Osteocyte (in vitro differentiated cells): ENCODE results near the gene TFEB. TPM values are rescaled to one million over a fixed set of nuclear protein-coding genes. Genes with fewer than 3 reads are reported as not detected.

ENCODE experiments used
- DNase-seq: peaks from one replicate; pipeline ENCODE4 v3.0.0; 2021; ENCODE audit warnings: mixed read lengths; ENCODE audit not compliant: unreplicated experiment; ENCODE audit errors: extremely low spot score
- H3K27ac Mint-ChIP-seq: one replicate; pipeline ENCODE4 v1.8.0; 2021; ENCODE audit warnings: mild to moderate bottlenecking, mixed read lengths; ENCODE audit not compliant: unreplicated experiment
- H3K27me3 Mint-ChIP-seq: one replicate; pipeline ENCODE4 v1.8.0; 2021; ENCODE audit warnings: mixed read lengths; ENCODE audit not compliant: unreplicated experiment
- H3K36me3 Mint-ChIP-seq: one replicate; pipeline ENCODE4 v1.8.0; 2021; ENCODE audit warnings: mixed read lengths; ENCODE audit not compliant: unreplicated experiment
- H3K4me1 Mint-ChIP-seq: one replicate; pipeline ENCODE4 v1.8.0; 2021; ENCODE audit warnings: mixed read lengths; ENCODE audit not compliant: unreplicated experiment
- H3K4me3 Mint-ChIP-seq: one replicate; pipeline ENCODE4 v1.8.0; 2021; ENCODE audit warnings: mild to moderate bottlenecking, moderate library complexity, mixed read lengths; ENCODE audit not compliant: unreplicated experiment
- H3K9me3 Mint-ChIP-seq: one replicate; pipeline ENCODE4 v1.8.0; 2021; ENCODE audit warnings: mixed read lengths; ENCODE audit not compliant: unreplicated experiment
- total RNA-seq: library from RNA; stranded (reverse); gene quantifications from 2 replicates; pipeline ENCODE4 v1.2.1, GENCODE V29; 2021
- TF ChIP-seq, protein P1 (sequence below): fragments of 200-600 bp; sonication (generic); IDR thresholded peaks from 2 replicates; pipeline ENCODE4 v1.5.0; 2021; ENCODE audit warnings: antibody characterized with exemption, mild to moderate bottlenecking, moderate library complexity

TFEB gene
- total RNA-seq, 1 donor from 2014 or later, result 11.1 TPM

- Mint-ChIP-seq H3K27me3 (no peaks in the 10 kb centered on the region), H3K36me3 (no peaks in the 10 kb centered on the region), H3K27ac (no peak overlapping the region), H3K4me3 (no peak overlapping the region), H3K9me3 (no peaks in the 10 kb centered on the region), H3K4me1 (peaks cover 28% of the 10 kb centered on the region)
- DNase-seq, result no peak
- TF ChIP-seq, protein P1, sequence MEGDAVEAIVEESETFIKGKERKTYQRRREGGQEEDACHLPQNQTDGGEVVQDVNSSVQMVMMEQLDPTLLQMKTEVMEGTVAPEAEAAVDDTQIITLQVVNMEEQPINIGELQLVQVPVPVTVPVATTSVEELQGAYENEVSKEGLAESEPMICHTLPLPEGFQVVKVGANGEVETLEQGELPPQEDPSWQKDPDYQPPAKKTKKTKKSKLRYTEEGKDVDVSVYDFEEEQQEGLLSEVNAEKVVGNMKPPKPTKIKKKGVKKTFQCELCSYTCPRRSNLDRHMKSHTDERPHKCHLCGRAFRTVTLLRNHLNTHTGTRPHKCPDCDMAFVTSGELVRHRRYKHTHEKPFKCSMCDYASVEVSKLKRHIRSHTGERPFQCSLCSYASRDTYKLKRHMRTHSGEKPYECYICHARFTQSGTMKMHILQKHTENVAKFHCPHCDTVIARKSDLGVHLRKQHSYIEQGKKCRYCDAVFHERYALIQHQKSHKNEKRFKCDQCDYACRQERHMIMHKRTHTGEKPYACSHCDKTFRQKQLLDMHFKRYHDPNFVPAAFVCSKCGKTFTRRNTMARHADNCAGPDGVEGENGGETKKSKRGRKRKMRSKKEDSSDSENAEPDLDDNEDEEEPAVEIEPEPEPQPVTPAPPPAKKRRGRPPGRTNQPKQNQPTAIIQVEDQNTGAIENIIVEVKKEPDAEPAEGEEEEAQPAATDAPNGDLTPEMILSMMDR, result no peak
Measured at GRCh38 chr6:41731561-41732086, 3.8 kb downstream of the TFEB start.

- H3K4me1 Mint-ChIP-seq, result peaks cover 27% of the 10 kb centered on the region
- TF ChIP-seq, protein P1, result no peak
- no peak for DNase-seq
Measured at GRCh38 chr6:41730531-41731436, 4.6 kb downstream of the TFEB start.

DNA sequence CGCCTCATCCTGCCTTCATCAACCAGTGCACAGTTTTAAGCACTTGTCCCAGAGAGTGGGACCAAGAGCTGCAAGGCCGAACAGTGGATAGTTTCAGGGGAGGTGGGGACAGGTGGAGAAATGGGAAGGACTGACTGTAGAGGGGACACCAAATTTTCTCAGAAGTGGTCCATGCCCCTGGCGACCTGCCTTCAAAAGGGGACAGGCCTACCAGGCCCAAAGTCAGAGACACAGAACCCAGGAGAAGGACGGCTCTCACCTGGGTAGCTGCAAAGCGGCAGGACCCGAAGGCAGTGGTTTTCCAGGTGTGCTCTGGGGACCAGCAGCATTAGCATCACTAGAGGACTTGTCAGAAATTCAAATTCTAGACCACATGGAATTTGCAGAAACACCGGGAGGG, 5.8 kb downstream of the TFEB start:
- H3K27me3 Mint-ChIP-seq, result no peaks in the 10 kb centered on the region
- no peak for DNase-seq
- H3K36me3 Mint-ChIP-seq, result no peaks in the 10 kb centered on the region
- H3K9me3 Mint-ChIP-seq, result no peaks in the 10 kb centered on the region
- no peak overlapping the region for H3K4me3 Mint-ChIP-seq
- H3K4me1 Mint-ChIP-seq, result peaks cover 25% of the 10 kb centered on the region
- TF ChIP-seq, protein P1, result no peak
- no peak overlapping the region for H3K27ac Mint-ChIP-seq

More at GRCh38 chr6:41730531-41731436, 4.6 kb downstream of the TFEB start:
- H3K27me3 Mint-ChIP-seq, result no peaks in the 10 kb centered on the region
- no peak overlapping the region for H3K27ac Mint-ChIP-seq
- H3K4me3 Mint-ChIP-seq, result no peak overlapping the region
- H3K36me3 Mint-ChIP-seq, result no peaks in the 10 kb centered on the region
- H3K9me3 Mint-ChIP-seq, result no peaks in the 10 kb centered on the region

DNA sequence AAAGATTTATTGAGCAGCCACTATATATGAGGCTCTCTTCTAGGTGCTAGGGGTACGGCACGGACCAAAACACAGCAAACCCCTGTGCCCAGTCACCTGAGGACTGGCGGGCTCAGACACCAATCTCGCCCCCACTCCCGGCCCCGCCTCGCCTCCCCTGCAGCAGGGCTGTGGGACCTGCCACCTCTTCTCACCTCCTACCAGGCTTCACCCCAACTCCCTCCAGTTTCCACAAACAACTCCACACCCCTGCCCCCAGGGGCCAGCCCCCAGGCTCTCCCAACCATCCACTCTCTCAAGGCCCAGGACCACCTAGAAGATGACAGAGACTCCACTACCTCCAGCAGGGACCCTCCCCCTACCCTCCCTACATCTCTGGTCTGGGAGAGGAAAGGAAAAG, 6.5 kb downstream of the TFEB start:
- Mint-ChIP-seq H3K4me3 (no peak overlapping the region), H3K4me1 (peaks cover 29% of the 10 kb centered on the region), H3K27me3 (no peaks in the 10 kb centered on the region), H3K36me3 (no peaks in the 10 kb centered on the region), H3K9me3 (no peaks in the 10 kb centered on the region), H3K27ac (no peak overlapping the region)
- TF ChIP-seq, protein P1, result no peak
- DNase-seq, result no peak
